ENCODE results near the gene KDM2B.

The KDM2B gene

DNA sequence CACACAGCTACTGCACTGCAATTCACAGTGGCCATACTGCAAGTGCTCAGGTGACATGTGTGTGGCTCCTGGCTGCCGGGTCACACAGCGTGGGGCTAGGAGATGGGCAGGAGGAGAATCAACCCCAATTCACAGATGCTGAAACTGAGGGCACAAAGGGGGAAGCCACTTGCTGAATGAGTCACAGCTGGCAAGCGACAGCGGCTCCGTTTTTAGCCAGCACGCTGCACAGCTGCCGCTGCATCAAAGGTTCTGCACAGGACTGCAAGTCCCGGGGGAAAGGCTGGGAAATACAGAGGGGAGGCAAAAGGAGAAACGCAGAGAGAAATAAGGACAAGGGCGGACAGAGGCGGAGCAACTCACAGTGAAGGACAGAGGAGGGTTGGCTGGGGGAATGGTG, 57.9 kb downstream of the KDM2B start:
- H3K4me3 ChIP-seq (ENCODE audit: low read depth, low read length) = no peak overlapping the region
- in situ Hi-C loops (cut with HindIII; ENCODE audit: low sequenced_read_pairs) = loop anchor here (5.0 kb wide), 1 partner anchor 86 kb away; no protein-coding TSS in a partner anchor
- TF ChIP-seq, protein P1, sequence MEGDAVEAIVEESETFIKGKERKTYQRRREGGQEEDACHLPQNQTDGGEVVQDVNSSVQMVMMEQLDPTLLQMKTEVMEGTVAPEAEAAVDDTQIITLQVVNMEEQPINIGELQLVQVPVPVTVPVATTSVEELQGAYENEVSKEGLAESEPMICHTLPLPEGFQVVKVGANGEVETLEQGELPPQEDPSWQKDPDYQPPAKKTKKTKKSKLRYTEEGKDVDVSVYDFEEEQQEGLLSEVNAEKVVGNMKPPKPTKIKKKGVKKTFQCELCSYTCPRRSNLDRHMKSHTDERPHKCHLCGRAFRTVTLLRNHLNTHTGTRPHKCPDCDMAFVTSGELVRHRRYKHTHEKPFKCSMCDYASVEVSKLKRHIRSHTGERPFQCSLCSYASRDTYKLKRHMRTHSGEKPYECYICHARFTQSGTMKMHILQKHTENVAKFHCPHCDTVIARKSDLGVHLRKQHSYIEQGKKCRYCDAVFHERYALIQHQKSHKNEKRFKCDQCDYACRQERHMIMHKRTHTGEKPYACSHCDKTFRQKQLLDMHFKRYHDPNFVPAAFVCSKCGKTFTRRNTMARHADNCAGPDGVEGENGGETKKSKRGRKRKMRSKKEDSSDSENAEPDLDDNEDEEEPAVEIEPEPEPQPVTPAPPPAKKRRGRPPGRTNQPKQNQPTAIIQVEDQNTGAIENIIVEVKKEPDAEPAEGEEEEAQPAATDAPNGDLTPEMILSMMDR (IDR thresholded peaks at IDR 0.05; ENCODE audit: low read depth, low read length, missing control alignments) = no peak
- DNase-seq (ENCODE audit: low read depth) = no peak

DNA sequence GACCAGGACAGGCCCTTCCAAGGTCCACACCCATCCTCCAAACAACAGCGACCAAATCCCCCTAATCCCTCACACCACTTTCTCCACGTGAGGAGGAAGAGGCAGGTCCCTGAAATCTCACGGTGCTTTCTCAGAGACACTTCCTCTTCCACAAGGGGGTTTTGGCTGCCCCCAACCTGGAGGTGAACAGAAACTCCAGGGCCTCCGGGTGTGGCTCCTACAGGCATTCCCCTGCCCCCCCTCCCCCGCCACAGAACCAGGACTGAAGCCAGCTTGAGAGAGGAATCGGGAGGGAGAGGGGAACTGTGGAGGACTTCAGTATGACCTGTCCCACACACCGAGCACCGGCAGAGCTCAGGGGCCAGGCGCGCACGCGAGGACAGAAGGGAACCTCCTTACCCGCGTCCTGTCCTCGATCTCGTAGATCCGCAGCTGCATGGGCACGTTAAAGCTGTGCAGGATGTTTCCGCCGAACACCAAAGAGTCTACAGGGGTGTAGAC, 60.2 kb downstream of the KDM2B start:
- in situ Hi-C loops (cut with HindIII; ENCODE audit: low sequenced_read_pairs) = loop anchor here (5.0 kb wide), 1 partner anchor 83 kb away; no protein-coding TSS in a partner anchor
- no peak for DNase-seq (ENCODE audit: low read depth)
- H3K4me3 ChIP-seq (ENCODE audit: low read depth, low read length) = no peak overlapping the region
- TF ChIP-seq, protein P1 (IDR thresholded peaks at IDR 0.05; ENCODE audit: low read depth, low read length, missing control alignments) = no peak

DNA sequence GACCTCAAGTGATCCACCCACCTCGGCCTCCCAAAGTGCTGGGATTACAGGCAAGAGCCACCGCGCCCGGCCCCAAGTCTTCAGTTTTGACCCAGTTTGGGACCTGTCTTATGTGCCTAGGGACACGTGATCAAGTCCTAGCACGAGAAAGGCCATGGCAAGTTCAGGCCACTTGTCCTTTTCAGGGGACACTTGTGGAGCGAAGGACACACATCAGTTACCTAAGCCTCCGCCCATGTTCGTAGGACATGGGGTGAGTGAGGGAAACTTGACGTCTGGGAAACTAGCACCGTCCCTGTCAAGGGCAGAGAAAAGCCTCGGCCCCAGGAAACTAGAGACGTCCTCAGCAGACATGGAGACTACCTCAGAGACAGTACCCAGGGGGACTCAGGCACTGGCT, 60.7 kb downstream of the KDM2B start:
- no peak overlapping the region for H3K4me3 ChIP-seq (ENCODE audit: low read depth, low read length)
- in situ Hi-C loops (cut with HindIII; ENCODE audit: low sequenced_read_pairs) = loop anchor here (5.0 kb wide), 1 partner anchor 83 kb away; no protein-coding TSS in a partner anchor
- TF ChIP-seq, protein P1 (IDR thresholded peaks at IDR 0.05; ENCODE audit: low read depth, low read length, missing control alignments) = no peak
- no peak for DNase-seq (ENCODE audit: low read depth)

DNA sequence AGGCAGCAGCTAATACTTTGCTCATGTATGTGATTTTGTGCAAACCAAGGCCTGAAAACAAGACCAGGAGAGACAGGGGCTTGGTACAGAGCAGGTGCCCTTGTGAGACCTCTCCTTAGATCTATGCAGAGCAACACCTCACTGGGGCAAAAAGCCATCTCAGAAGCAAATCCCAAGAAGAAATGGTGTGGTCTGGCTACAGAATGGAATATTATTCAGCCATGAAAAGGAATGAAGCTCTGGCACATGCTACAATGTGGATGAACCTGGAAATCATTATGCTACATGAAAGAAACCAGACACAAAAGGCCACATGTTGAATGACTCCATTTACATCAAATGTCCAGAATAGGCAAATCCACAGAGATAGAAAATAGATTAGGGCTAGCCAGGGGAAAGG, 61.6 kb downstream of the KDM2B start:
- no peak for DNase-seq (ENCODE audit: low read depth)
- TF ChIP-seq, protein P1 (IDR thresholded peaks at IDR 0.05; ENCODE audit: low read depth, low read length, missing control alignments) = no peak
- in situ Hi-C loops (cut with HindIII; ENCODE audit: low sequenced_read_pairs) = no loop called here
- H3K4me3 ChIP-seq (ENCODE audit: low read depth, low read length) = no peak overlapping the region

DNA sequence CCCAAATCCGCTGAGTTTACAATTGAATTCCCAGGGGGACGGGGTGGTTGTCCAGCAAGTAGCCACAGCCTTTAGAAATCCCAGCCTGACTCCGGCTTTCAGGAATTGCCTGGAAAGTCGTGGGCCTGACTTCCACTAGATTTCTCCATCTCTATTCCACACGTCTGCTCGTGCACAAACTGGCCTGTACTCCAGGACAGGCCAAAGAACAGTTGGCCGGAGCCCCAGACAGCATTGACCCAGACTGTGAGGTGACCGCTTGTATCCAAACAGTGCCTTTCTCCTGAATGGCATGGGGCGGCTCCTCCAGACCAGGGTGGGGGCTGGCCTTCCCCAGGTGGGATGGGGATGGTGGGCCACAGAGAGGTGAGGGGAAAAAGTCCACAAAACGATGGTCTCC, 62.2 kb downstream of the KDM2B start:
- no peak for DNase-seq (ENCODE audit: low read depth)
- in situ Hi-C loops (cut with HindIII; ENCODE audit: low sequenced_read_pairs) = no loop called here
- TF ChIP-seq, protein P1 (IDR thresholded peaks at IDR 0.05; ENCODE audit: low read depth, low read length, missing control alignments) = no peak

DNA sequence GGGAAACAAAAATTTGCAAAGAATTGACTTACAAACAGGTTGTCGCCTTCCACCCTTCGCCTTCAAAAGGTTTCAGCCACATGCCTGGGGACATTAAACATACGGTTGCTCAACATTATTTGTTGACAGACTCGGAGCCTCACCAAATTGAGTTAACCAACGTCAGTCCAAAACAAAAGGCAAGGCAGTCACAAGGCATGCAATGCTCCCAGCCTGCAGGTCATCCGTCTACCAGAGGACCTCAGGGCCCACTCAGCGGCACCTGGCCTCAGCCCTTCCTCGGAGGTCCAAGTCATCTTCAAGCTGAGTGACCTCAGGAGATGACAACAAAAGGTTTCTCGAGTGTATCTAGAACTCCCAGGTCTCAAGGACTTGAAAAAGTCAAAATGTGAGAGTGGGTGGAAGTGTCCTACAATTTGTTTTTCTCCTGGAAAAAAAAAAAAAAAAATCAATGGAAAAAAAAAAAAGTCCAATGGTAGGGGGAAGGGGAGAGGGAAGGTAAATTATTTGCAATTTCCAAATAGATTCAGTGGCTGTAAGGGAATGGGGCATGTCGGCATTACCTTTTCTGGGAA, 64.3 kb downstream of the KDM2B start:
- TF ChIP-seq, protein P1 (IDR thresholded peaks at IDR 0.05; ENCODE audit: low read depth, low read length, missing control alignments) = no peak

More for the DNA sequence above, 62.2 kb downstream of the KDM2B start:
- no peak overlapping the region for H3K4me3 ChIP-seq (ENCODE audit: low read depth, low read length)

More for the DNA sequence above, 64.3 kb downstream of the KDM2B start:
- H3K4me3 ChIP-seq (ENCODE audit: low read depth, low read length) = no peak overlapping the region
- in situ Hi-C loops (cut with HindIII; ENCODE audit: low sequenced_read_pairs) = no loop called here
- no peak for DNase-seq (ENCODE audit: low read depth)
